K562 (cell line): ENCODE results near the gene ARHGAP30. TPM values are rescaled to one million over a fixed set of nuclear protein-coding genes. Genes with fewer than 3 reads are reported as not detected.

Source experiments
- AFF4 ChIP-seq: sonication (generic); formaldehyde crosslinking; IDR thresholded peaks from 2 replicates; pipeline ENCODE4 v1.8.0; 2023; ENCODE audit warnings: mild to moderate bottlenecking, missing genetic modification reagents
- COPS2 ChIP-seq: fragments of 450-650 bp; conservative IDR thresholded peaks from 2 replicates; pipeline ENCODE4 v1.6.1; 2016; ENCODE audit warnings: mild to moderate bottlenecking, moderate library complexity
- KDM1A ChIP-seq, 2 experiments: fragments of 450-650 bp; IDR thresholded peaks; 2 replicates each; pipeline ENCODE4 v1.6.1; 2016; ENCODE audit warnings: mild to moderate bottlenecking in 2 of 2
- KDM4B ChIP-seq, 2 experiments: fragments of 450-650 bp in 1 of 2; sonication (generic) in 1 of 2; IDR thresholded peaks; 2 replicates each; pipeline ENCODE4 v1.6.1; 2016 to 2017; ENCODE audit warnings: borderline replicate concordance in 2 of 2, antibody characterized with exemption in 1 of 2, low read depth in 1 of 2, mild to moderate bottlenecking in 1 of 2
- MYC ChIP-seq, 2 experiments: fragments of 250-450 bp in 1 of 2; sonication (Bioruptor Pico) in 1 of 2; IDR thresholded peaks; 2 replicates each; pipeline versions ENCODE4 v1.5.1 to v1.6.1; 2012 to 2021; ENCODE audit warnings: low read depth in 2 of 2, borderline replicate concordance in 1 of 2, improper control_type of control experiment in 1 of 2, low read length in 1 of 2, mild to moderate bottlenecking in 1 of 2, moderate library complexity in 1 of 2
- MYNN ChIP-seq, 2 experiments: sonication (generic); formaldehyde crosslinking in 1 of 2; IDR thresholded peaks; 2 replicates each; pipeline versions ENCODE4 v1.5.0 to v1.6.1; 2016 to 2020; ENCODE audit warnings: antibody characterized with exemption in 1 of 2, missing genetic modification reagents in 1 of 2
- RBBP5 ChIP-seq: fragments of 200-600 bp; sonication (generic); IDR thresholded peaks from 2 replicates; pipeline ENCODE4 v1.6.1; 2012; ENCODE audit warnings: borderline replicate concordance, mild to moderate bottlenecking, low read length, control low read depth, inconsistent platforms; ENCODE audit not compliant: insufficient read depth, poor library complexity, severe bottlenecking
- SMAD4 ChIP-seq: fragments of 250-450 bp; sonication (Bioruptor Pico); conservative IDR thresholded peaks from 2 replicates; pipeline ENCODE4 v1.8.0; 2021; ENCODE audit warnings: inconsistent platforms, mild to moderate bottlenecking, moderate library complexity
- SMARCB1 ChIP-seq: IDR thresholded peaks from 2 replicates; pipeline ENCODE4 v1.6.1; 2011; ENCODE audit warnings: improper control_type of control experiment, low read depth; ENCODE audit not compliant: insufficient read length
- ZFP1 ChIP-seq: fragments of 450-650 bp; formaldehyde crosslinking; IDR thresholded peaks from 2 replicates; pipeline ENCODE4 v1.4.0; 2020; ENCODE audit warnings: mild to moderate bottlenecking, mixed read lengths
- ZFPM2 ChIP-seq: fragments of 250-450 bp; sonication (Bioruptor Pico); IDR thresholded peaks from 2 replicates; pipeline ENCODE4 v1.5.1; 2022; ENCODE audit warnings: mild to moderate bottlenecking
- ZNF165 ChIP-seq: fragments of 250-450 bp; sonication (Bioruptor Pico); IDR thresholded peaks from 2 replicates; pipeline ENCODE4 v1.4.0; 2020; ENCODE audit warnings: borderline replicate concordance
- ZNF253 ChIP-seq: fragments of 250-450 bp; sonication (Bioruptor Pico); conservative IDR thresholded peaks from 2 replicates; pipeline ENCODE4 v1.6.1; 2021; ENCODE audit warnings: mild to moderate bottlenecking
- ZNF699 ChIP-seq: fragments of 250-450 bp; sonication (Bioruptor Pico); IDR thresholded peaks from 2 replicates; pipeline ENCODE4 v1.8.0; 2021; ENCODE audit warnings: mild to moderate bottlenecking, moderate library complexity; ENCODE audit not compliant: insufficient replicate concordance
- polyA plus RNA-seq, 8 experiments: library from polyadenylated mRNA; depleted of rRNA in 4 of 8; stranded (reverse) in 5 of 8; unstranded in 3 of 8; fragments of >200 nt; fragmentation: Nextera tagmentation in 2 of 8; fragmentation: Illumina TruSeq in 1 of 8; extraction: Ambion mirVana in 2 of 8; extraction: Trizol in 1 of 8; gene quantifications; 2 replicates each; pipeline versions ENCODE4 v1.2.1 to v1.2.3, GENCODE V29; 2011 to 2014; ENCODE audit warnings: inconsistent platforms in 1 of 8, missing spikeins in 1 of 8
- total RNA-seq, 7 experiments: library from RNA; depleted of rRNA in 6 of 7; stranded (reverse); fragments of >200 nt in 6 of 7; fragmentation: Illumina TruSeq in 2 of 7; extraction: Trizol in 2 of 7; gene quantifications; 2 replicates each; pipeline versions ENCODE4 v1.2.1 to v1.2.3, GENCODE V29; 2011 to 2021; ENCODE audit warnings: low replicate concordance in 1 of 7
- TF ChIP-seq, protein P1 (sequence below): sonication (generic); formaldehyde crosslinking; IDR thresholded peaks from 2 replicates; pipeline ENCODE4 v1.8.0; 2022; ENCODE audit warnings: mild to moderate bottlenecking, missing genetic modification reagents
- TF ChIP-seq, protein P2 (sequence below), 2 experiments: IDR thresholded peaks; 2 replicates each; pipeline ENCODE4 v1.6.1; 2011; ENCODE audit warnings: borderline replicate concordance in 1 of 2, control low read depth in 1 of 2, low read depth in 1 of 2, low read length in 1 of 2, mild to moderate bottlenecking in 1 of 2, mixed read lengths in 1 of 2, moderate library complexity in 1 of 2; ENCODE audit not compliant: insufficient read depth in 1 of 2, insufficient read length in 1 of 2, poor library complexity in 1 of 2, severe bottlenecking in 1 of 2; ENCODE audit errors: extremely low read depth in 1 of 2
- TF ChIP-seq, protein P3 (sequence below), 2 experiments: fragments of 250-450 bp in 1 of 2; fragments of 450-650 bp in 1 of 2; sonication (Bioruptor Pico) in 1 of 2; IDR thresholded peaks; 2 replicates each; pipeline versions ENCODE4 v1.6.1 to v1.8.0; 2016 to 2021; ENCODE audit warnings: mild to moderate bottlenecking in 2 of 2, moderate library complexity in 2 of 2, missing compliant biosample characterization in 1 of 2, missing genetic modification characterization in 1 of 2

The ARHGAP30 gene
- total and polyA plus RNA-seq, 9 of the 15 experiments (the other 6 are each of a cell fraction or from before 2014, with no cell fraction given): 0.01 to 0.73 (median 0.12) TPM

GRCh38 chr1:161044908-161045735, 24.6 kb downstream of the ARHGAP30 start (continued):
- TF ChIP-seq, protein P1, sequence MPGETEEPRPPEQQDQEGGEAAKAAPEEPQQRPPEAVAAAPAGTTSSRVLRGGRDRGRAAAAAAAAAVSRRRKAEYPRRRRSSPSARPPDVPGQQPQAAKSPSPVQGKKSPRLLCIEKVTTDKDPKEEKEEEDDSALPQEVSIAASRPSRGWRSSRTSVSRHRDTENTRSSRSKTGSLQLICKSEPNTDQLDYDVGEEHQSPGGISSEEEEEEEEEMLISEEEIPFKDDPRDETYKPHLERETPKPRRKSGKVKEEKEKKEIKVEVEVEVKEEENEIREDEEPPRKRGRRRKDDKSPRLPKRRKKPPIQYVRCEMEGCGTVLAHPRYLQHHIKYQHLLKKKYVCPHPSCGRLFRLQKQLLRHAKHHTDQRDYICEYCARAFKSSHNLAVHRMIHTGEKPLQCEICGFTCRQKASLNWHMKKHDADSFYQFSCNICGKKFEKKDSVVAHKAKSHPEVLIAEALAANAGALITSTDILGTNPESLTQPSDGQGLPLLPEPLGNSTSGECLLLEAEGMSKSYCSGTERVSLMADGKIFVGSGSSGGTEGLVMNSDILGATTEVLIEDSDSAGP: no peak
- TF ChIP-seq AFF4 (CRISPR knock-in tag) (peak; percentile 41; the same call in 1 of the 2 replicates), KDM1A (IDR thresholded peaks at IDR 0.05) (0 out of 4 replicates have a peak, but pooled peaks of 1 of the 2 experiments have one; percentile 17), ZNF699 (CRISPR knock-in tag) (no peak), ZFP1 (0 out of 2 replicates have a peak, but pooled peaks have one; percentile 25), ZNF165 (CRISPR knock-in tag) (0 out of 2 replicates have a peak, but pooled peaks have one; percentile 64), SMAD4 (0 out of 2 replicates have a peak, but pooled peaks have one; percentile 12), KDM4B (IDR thresholded peaks at IDR 0.05; ENCODE audit: borderline replicate concordance in 2 of 2, low read depth in 1 of 2) (no peak), ZNF253 (no peak), COPS2 (no peak), MYC (IDR thresholded peaks at IDR 0.05; ENCODE audit: low read depth, low read length) (0 out of 2 replicates have a peak, but pooled peaks have one; percentile 10), MYC (CRISPR knock-in tag; IDR thresholded peaks at IDR 0.05; ENCODE audit: borderline replicate concordance, low read depth) (no peak), MYNN (IDR thresholded peaks at IDR 0.05) (no peak), MYNN (CRISPR knock-in tag; IDR thresholded peaks at IDR 0.05) (0 out of 2 replicates have a peak, but pooled peaks have one; percentile 40), SMARCB1 (no peak), RBBP5 (peak; percentile 59), ZFPM2 (0 out of 2 replicates have a peak, but pooled peaks have one; percentile 23)
- TF ChIP-seq, protein P2, sequence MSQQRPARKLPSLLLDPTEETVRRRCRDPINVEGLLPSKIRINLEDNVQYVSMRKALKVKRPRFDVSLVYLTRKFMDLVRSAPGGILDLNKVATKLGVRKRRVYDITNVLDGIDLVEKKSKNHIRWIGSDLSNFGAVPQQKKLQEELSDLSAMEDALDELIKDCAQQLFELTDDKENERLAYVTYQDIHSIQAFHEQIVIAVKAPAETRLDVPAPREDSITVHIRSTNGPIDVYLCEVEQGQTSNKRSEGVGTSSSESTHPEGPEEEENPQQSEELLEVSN (IDR thresholded peaks at IDR 0.05; ENCODE audit: borderline replicate concordance in 1 of 2, extremely low read depth in 1 of 2, insufficient read depth in 1 of 2, insufficient read length in 1 of 2, low read depth in 1 of 2, low read length in 1 of 2, poor library complexity in 1 of 2, severe bottlenecking in 1 of 2): peak in 1 of 2 experiments; percentile 44
- TF ChIP-seq, protein P3, sequence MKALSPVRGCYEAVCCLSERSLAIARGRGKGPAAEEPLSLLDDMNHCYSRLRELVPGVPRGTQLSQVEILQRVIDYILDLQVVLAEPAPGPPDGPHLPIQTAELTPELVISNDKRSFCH (CRISPR knock-in tag; IDR thresholded peaks at IDR 0.05): no peak
- TF ChIP-seq, protein P3 (tag; IDR thresholded peaks at IDR 0.05): no peak
